Heart left ventricle (tissue), 16 donors: ENCODE data around the gene UBE2V1. TPM values are rescaled to one million over a fixed set of nuclear protein-coding genes. Genes with fewer than 3 reads are reported as not detected.
"Not testable (repeated sequence)": the region's sequence is repeated elsewhere in the genome, so short reads cannot be mapped to it uniquely, and the experiment has no call there.

Source experiments
- ATAC-seq, 4 donors: fragments of 200-7000 bp; cut with Tn5 transposase; one replicate each; pipeline ENCODE4 v1.9.1; 2020 to 2022; ENCODE audit warnings: moderate library complexity in 4 of 4, mild to moderate bottlenecking in 3 of 4, moderate number of reproducible peaks in 1 of 4
- DNase-seq, 5 donors: peaks; one replicate each; pipeline ENCODE4 v3.0.0-alpha.2; 2020
- H3K27ac ChIP-seq, 12 donors: fragments of 200-600 bp; sonication (generic) in 4 of 12; one replicate each; pipeline versions ENCODE4 v1.5.0 to v1.8.0; 2016 to 2022; ENCODE audit warnings: mild to moderate bottlenecking in 2 of 12
- H3K27me3 ChIP-seq, 9 donors: fragments of 200-600 bp; sonication (generic) in 2 of 9; one replicate each; pipeline versions ENCODE4 v1.5.1 to v1.8.0; 2016 to 2022; ENCODE audit warnings: mild to moderate bottlenecking in 3 of 9
- H3K36me3 ChIP-seq, 9 donors: fragments of 200-600 bp; sonication (generic) in 2 of 9; one replicate each; pipeline versions ENCODE4 v1.5.0 to v1.8.0; 2018 to 2022; ENCODE audit warnings: mild to moderate bottlenecking in 2 of 9
- H3K4me1 ChIP-seq, 12 donors: fragments of 200-600 bp; sonication (generic) in 4 of 12; one replicate each; pipeline versions ENCODE4 v1.5.0 to v1.8.0; 2016 to 2022; ENCODE audit warnings: mild to moderate bottlenecking in 3 of 12
- H3K4me3 ChIP-seq, 12 donors: fragments of 200-600 bp; sonication (generic) in 4 of 12; one replicate each; pipeline versions ENCODE4 v1.5.0 to v1.8.0; 2017 to 2022; ENCODE audit warnings: mild to moderate bottlenecking in 9 of 12, moderate library complexity in 4 of 12
- H3K9me3 ChIP-seq, 12 donors: fragments of 200-600 bp; sonication (generic) in 4 of 12; one replicate each; pipeline versions ENCODE4 v1.5.0 to v1.8.0; 2016 to 2022; ENCODE audit warnings: mild to moderate bottlenecking in 1 of 12
- CTCF ChIP-seq, 12 donors: fragments of 200-600 bp; sonication (generic) in 4 of 12; IDR thresholded peaks; one replicate each; pipeline versions ENCODE4 v1.5.0 to v1.8.0; 2018 to 2022; ENCODE audit warnings: antibody characterized with exemption in 12 of 12, mild to moderate bottlenecking in 5 of 12
- POLR2A ChIP-seq, 2 donors: fragments of 450-650 bp; IDR thresholded peaks; one replicate each; pipeline ENCODE4 v1.6.1; 2017; ENCODE audit warnings: antibody characterized with exemption in 2 of 2, mild to moderate bottlenecking in 2 of 2, moderate library complexity in 2 of 2
- WGBS, 4 donors: extraction: QIAGEN DNeasy Blood & Tissue Kit in 2 of 4; methylation state at CpG; one replicate each; pipeline versions ENCODE4 v1.1.5 to v1.1.7; 2013 to 2018; 5-methylcytosine and 5-hydroxymethylcytosine counted together
- intact Hi-C, 10 donors: fragments of 100-400 bp; cut with DNase I; formaldehyde crosslinking; loops; one replicate each; pipeline versions ENCODE4 v1.11.1 to v1.14.2; 2022
- polyA plus RNA-seq, 2 donors: library from polyadenylated mRNA; stranded (reverse); fragments of 200-250 nt; gene quantifications; one replicate each; pipeline ENCODE4 v1.2.3, GENCODE V29; 2013
- total RNA-seq, 9 donors: library from RNA; depleted of rRNA in 2 of 9; stranded (reverse); fragments of >200 nt in 2 of 9; fragmentation: NEBNext Ultra II Directional in 3 of 9; extraction: Animal tissue kit (Norgen Biotek cat#: 25700) in 3 of 9; gene quantifications; one replicate each; pipeline versions ENCODE4 v1.1.0 to v1.2.4, GENCODE V29; 2016 to 2023
- donor health status: ischemic (EF 13 %, LVEDD 7.1; RV severe dilation, severe dysfunction).
- donor health status: healthy with polysubstance abuse.
- donor health status: DM: no; HTN: yes; CAD: no.
- donor health status: DM: no; HTN: no; CAD: no.
- donor health status: ischemic (EF 25% LVEDD 6.9; RV normal size, moderate dysfunction).
- donor health status: ischemic (EF 25% LVEDD 5.7; RV mildly dilated, moderate dysfunction).
- donor health status: healthy.
- donor health status: DM: yes; HTN: yes; CAD: no.
- donor health status: ischemic (EF 35%, LVEDD 5.7; RV mildly dilated, moderate dysfunction).
- donor health status: nonischemic (EF 11% LVEDD 7.7; RV severe dilation, severe dysfunction).
- donor health status: DM: yes; HTN: yes; CAD: no.
- donor health status: PGD.
- donor health status: ischemic (EF 29% LVEDD 5.4; RV normal size, mild dysfunction).
- donor health status: nonischemic (EF 23%, LVEDD 6.1; RV moderate dilation, normal function).

UBE2V1 gene
- total and polyA plus RNA-seq, 11 donors, result 54.2 to 105 (median 78.5) TPM

GRCh38 chr20:50107796-50108331 lies 5.1 kb downstream of the UBE2V1 start:
- Histone ChIP-seq H3K4me1 (peaks cover 15 to 90% (median 68%) of the 10 kb centered on the region in 12 donors), H3K27ac (peak overlapping the region in 6 of 12 donors; percentile 0 to 42 (median 34)), H3K9me3 (no peaks in the 10 kb centered on the region), H3K27me3 (no peaks in the 10 kb centered on the region), H3K36me3 (peaks cover 0 to 15% (median 0%) of the 10 kb centered on the region in 9 donors), H3K4me3 (no peak overlapping the region)
- ATAC-seq (no peak), DNase-seq (no peak)
- intact Hi-C loops, result no loop called here
- TF ChIP-seq CTCF (IDR thresholded peaks at IDR 0.05) (no peak), POLR2A (IDR thresholded peaks at IDR 0.05) (no peak)
- 51 to 63% (median 55%) methylated on average over 6 of the region's 6 CpGs for WGBS, 4 donors

- Histone ChIP-seq H3K36me3 (peaks cover 0 to 17% (median 0%) of the 10 kb centered on the region in 9 donors), H3K27ac (peak overlapping the region in 4 of 12 donors; percentile 18 to 42 (median 40)), H3K4me3 (no peak overlapping the region), H3K27me3 (no peaks in the 10 kb centered on the region), H3K9me3 (no peaks in the 10 kb centered on the region), H3K4me1 (peaks cover 15 to 92% (median 67%) of the 10 kb centered on the region in 12 donors)
- ATAC-seq, result no peak
- TF ChIP-seq POLR2A (IDR thresholded peaks at IDR 0.05) (no peak), CTCF (IDR thresholded peaks at IDR 0.05) (no peak)
- DNase-seq, result no peak
- WGBS, 4 donors, result 67 to 75% (median 69%) methylated on average over 6 of the region's 6 CpGs
- intact Hi-C loops, result no loop called here
Measured at GRCh38 chr20:50107086-50107660, 5.8 kb downstream of the UBE2V1 start.

DNA sequence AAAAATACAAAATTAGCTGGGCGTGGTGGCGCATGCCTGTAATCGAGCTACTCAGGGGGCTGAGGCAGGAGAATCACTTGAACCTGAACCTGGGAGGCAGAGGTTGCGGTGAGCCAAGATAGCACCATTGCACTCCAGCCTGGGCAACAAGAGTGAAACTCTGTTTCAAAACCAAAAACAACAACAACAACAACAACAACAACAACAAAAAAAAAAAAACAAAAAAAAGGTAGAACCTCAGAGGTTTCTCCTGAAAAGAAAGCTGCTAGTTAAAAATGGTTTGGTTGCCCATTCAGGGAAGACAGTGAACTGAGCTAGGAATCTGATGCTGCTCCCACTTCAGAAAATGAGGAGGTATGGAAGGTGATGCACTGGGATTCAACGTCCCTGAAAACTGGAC lies 6.3 kb downstream of the UBE2V1 start:
- peaks cover 13 to 92% (median 64%) of the 10 kb centered on the region in 12 donors for H3K4me1 ChIP-seq
- 63 to 84% (median 72%) methylated on average over 5 of the region's 5 CpGs for WGBS, 4 donors

DNA sequence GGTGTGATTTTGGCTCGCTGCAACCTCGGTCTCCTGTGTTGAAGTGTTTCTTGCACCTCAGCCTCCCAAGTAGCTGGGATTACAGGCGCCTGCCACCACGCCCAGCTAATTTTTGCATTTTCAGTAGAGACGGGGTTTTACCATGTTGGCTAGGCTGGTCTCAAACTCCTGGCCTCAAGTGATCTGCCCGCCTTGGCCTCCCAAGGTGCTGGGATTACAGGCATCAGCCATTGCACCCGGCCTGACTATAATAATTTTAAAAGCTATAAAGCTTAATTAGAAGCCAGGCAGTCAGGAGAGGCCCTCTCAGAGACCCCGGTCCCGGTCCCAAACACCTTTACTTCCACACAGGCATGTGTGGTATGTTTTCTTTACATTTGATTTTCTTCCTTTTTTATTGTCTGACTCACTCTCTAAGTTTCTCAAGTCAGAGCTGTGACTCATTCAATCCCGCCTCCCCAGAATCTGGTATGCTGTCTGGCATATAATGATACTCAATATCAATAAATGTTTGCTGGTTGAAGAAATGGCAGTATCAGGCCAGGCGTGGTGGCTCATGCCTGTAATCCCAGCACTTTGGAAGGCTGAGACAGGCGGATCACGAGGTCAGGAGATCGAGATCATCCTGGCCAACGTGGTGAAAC lies 9.4 kb downstream of the UBE2V1 start:
- ATAC-seq, H3K4me3 ChIP-seq, H3K9me3 ChIP-seq, H3K27me3 ChIP-seq, intact Hi-C loops, DNase-seq: not testable (repeated sequence)
- H3K36me3 ChIP-seq, result peaks cover 0 to 16% (median 0%) of the 10 kb centered on the region in 9 donors
- whole genome bisulfite sequencing, 4 donors, result 90 to 94% (median 91%) methylated on average over 14 to 15 of the region's 15 CpGs
- peaks cover 9 to 83% (median 53%) of the 10 kb centered on the region in 12 donors for H3K4me1 ChIP-seq
- H3K27ac ChIP-seq, result peak overlapping the region in 1 of 12 donors; percentile 5

More for the DNA sequence above, 6.3 kb downstream of the UBE2V1 start:
- Histone ChIP-seq H3K36me3 (peaks cover 0 to 22% (median 0%) of the 10 kb centered on the region in 9 donors), H3K27ac (peak overlapping the region in 3 of 12 donors; percentile 18 to 42 (median 18))
- ATAC-seq, H3K4me3 ChIP-seq, DNase-seq, H3K9me3 ChIP-seq, H3K27me3 ChIP-seq, intact Hi-C loops: not testable (repeated sequence)

DNA sequence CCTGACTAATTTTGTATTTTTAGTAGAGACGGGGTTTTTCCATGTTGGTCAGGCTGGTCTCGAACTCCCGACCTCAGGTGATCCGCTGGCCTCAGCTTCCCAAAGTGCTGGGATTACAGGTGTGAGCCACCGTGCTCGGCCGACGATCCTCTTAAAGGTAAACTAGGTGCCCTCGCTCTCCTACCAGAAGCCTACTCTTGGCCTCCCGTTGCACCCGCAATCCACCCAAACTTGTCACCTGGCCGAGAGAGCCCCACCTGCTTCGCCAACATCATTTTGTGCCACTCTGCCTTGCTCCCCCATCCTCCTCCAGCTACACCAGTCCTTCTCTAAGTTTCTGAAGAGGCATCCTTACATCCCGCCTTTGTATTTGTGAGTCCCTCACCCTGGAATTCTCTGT lies 10.4 kb downstream of the UBE2V1 start:
- intact Hi-C loops, H3K4me3 ChIP-seq, DNase-seq, H3K9me3 ChIP-seq, ATAC-seq, H3K27me3 ChIP-seq: not testable (repeated sequence)
- H3K4me1 ChIP-seq, result peaks cover 8 to 83% (median 53%) of the 10 kb centered on the region in 12 donors
- H3K36me3 ChIP-seq, result peaks cover 0 to 18% (median 0%) of the 10 kb centered on the region in 9 donors
- WGBS, 4 donors, result 92 to 96% (median 95%) methylated on average over 14 of the region's 14 CpGs
- H3K27ac ChIP-seq, result peak overlapping the region in 1 of 12 donors; percentile 81
